ENCODE results near the gene GTF2F2.

The GTF2F2 gene

GRCh38 chr13:45122941-45123340 is 2.6 kb downstream of the GTF2F2 start:
- DNase-seq = no peak

DNA sequence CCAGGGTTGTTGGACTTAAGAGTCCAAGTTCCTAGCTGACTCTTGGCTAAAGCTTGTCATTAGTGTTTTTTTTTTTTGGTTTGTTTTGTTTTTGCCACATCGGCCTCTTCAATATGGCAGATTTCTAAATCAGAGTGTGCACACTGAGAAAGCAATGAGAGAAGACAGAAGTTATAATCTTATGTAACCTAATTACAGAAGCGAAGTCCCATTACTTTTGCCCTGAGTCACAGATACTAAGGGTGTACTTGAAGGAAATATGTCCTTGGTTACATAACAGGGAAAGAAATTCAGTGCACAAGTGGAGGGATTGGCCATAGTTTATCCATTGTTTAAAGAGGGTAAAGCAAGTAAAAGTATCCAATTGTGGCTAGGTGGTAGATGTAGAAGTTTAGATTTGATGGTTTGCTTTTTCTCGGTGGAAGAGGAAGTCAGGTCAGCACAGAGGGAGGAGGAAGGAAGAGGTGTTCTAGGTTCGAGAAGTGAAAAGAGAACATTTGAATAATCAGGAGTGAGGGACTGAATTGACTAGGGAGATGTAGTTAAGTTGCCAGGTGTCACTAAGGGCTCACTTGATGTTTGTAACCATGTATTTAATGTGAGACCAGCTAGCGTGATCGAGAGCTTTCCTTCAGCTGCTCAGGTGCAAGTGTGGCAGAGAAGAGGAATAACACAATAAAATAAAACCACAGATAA is 12.2 kb downstream of the GTF2F2 start:
- no peak for DNase-seq

DNA sequence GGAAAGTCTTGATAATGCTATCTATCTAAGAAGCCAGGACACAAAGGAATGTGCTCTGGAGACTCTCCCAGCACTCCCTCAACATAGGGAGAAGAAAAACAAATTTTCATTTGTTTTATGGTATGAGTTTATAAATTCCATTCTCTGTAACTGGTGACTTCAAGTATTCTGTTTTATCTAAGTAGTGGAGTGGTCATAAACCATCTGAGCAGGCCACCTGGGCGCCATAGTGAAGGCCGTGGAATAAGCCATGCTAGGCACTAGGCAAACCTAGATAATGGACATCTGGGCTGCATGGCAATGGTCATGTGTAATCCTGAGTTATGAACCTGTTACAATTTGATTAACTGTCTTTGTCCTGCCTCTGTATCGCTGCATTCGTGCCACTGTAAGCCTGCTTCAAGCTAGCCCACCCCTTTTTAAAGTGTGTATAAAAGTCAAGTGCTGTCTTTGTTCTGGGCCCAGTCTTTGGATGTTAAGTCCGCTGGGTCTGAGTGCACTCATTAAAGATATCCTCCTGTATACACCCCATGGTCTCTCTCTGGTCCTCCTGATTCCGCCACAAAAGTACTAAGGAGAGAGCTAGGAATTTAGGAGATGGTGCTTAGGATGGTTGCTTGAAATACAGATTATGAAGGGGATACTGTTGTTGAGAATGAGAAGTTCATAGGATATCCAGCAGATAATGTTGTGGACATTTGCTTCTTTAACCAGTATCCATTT is 13.2 kb downstream of the GTF2F2 start:
- no peak for DNase-seq

GRCh38 chr13:45136741-45137504 is 16.6 kb downstream of the GTF2F2 start:
- DNase-seq = no peak

DNA sequence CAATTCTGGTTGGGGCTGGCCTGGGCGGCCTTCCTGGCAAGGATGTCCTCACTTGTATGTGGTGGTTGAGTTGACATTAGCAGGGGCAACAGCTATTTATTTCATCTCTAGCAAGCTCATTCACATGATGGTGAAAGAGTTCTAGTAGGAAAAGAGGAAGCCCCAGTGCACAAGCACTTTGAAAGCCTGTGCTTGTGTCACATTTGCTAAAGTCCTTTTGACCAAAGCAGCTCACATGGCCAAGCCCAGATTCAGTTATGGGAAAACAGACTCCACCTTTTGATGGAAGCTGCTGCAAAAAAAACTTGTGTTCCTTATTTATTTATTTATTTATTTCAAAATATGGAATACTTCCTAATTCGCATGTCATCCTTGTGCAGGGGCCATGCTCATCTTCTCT is 17.2 kb downstream of the GTF2F2 start:
- no peak for DNase-seq

GRCh38 chr13:45138282-45138681 is 18.0 kb downstream of the GTF2F2 start:
- DNase-seq = no peak

- no peak for DNase-seq
Observed at GRCh38 chr13:45141369-45141768, 21.1 kb downstream of the GTF2F2 start.

- DNase-seq = peak in 1 of 2 donors; percentile 37
Observed at GRCh38 chr13:45142440-45143345, 22.4 kb downstream of the GTF2F2 start.

DNA sequence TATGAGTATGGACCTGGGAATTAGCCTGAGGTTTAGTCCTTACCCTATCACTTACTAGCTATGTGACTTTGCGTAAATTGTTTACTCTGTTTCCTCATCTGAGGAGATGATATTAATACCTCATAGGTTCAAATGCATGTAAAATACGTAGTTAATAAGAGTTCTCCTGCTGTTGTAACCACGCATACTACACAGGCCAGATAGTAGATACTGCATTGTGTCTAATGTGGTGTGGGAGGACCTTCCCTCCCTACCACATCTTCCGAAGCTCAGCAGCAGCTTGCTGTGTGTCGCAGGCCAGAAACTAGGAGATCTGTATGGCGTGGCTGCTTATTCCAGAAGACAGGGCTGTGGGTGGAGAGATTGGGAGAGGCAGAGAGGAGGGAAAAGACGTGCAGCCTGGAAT is 23.0 kb downstream of the GTF2F2 start:
- peak in 1 of 2 donors; percentile 17 for DNase-seq

DNA sequence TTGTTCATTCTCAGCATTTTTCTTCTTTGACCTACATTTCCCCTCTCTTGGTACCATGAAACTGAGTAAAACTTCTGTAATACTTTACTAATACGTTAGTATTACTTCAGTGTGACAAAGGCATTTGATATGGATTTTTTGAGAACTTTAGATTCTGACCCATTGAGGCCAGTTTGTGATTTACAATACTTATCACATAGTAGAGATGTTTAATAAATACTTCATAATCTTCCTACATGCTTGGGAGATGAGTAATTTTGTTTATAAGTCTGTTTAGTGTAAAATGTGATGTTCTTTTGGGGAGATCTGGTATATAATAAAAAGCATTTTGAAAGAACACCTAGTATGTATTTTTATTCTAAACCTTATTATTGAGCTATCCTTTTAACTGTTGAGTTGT is 29.7 kb downstream of the GTF2F2 start:
- DNase-seq = no peak

GRCh38 chr13:45156565-45157361 is 36.5 kb downstream of the GTF2F2 start:
- no peak for DNase-seq

- no peak for DNase-seq
Observed at GRCh38 chr13:45162194-45162593, 41.9 kb downstream of the GTF2F2 start.

DNA sequence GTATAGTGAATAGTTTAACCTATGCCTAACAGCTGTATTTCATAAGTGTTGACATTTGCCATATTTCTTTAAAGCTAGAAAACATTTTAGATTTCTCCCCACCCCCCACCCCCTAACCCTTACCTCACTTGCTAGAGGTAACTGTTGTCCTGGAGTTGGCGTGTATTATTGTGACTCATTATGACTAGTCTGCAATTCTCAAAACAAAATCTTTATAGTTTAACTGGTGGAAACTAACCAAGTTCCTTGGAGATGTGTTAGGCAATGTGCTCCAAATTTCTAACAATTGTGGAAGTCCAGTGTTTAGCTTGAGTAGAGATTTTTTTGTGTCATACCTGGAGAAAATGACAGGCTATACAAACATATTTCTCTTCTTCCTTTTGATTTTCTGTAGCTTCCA is 42.5 kb downstream of the GTF2F2 start:
- no peak for DNase-seq

DNA sequence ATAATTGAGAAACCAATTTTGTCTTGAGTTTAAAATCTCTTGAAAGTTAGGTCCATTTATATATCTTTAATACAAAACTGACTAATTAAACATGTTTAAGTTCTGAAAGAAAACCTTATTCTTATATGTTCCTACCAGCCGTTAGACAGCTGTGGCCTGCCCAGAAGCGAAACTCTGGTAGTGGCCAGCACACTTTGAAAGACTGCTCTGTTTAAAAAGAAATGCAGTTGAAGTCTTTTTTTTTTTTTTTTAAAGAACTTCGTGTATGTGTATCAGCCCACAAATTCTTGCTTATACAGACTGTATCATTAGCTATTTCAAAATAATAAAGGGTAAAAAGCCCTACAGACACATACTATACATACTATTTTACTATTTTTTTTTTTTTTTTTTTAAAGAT is 46.5 kb downstream of the GTF2F2 start:
- DNase-seq = no peak

DNA sequence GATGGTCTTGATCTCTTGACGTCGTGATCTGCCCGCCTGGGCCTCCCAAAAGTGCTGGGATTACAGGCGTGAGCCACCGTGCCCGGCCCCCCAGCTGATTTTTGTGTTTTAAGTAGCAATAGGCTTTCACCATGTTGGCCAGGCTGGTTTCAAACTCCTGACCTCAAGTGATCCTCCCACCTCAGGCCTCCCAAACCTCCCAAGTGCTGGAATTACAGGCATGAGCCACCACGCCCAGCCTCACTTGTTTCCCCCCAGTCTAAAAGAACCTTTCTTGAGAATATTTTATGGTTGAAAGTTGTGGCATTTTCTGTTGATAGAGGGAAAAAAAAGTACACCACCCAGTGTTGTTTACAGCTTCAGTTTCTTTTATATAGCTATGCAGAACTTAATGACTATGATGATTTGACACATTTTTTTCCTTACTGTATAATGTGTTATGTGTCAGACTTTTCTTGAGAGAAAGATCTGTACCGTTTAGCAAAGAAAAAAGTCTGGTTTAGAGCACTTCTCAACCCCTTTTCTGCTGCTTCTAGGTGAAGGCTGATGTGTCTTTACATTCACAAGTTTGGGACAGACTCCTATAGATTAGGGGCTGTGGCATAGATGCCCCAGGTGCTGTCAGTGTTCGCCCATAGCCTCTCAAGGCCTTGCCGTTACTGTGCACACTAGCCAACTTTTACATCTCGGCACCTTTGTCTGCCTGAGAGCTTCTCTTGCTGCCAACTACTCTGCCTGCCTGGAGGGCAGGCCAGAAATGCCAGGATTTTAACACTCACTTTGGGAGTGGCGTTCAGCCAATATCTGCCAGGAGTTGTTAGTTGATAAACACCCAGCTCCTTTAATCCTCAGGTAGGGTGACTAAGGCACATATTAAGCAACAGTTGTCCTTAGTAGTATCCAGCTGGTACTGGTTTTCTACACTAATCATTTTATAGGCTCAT is 47.6 kb downstream of the GTF2F2 start:
- no peak for DNase-seq

GRCh38 chr13:45168555-45168930 is 48.2 kb downstream of the GTF2F2 start:
- DNase-seq = no peak

GRCh38 chr13:45174478-45174877 is 54.2 kb downstream of the GTF2F2 start:
- no peak for DNase-seq

DNA sequence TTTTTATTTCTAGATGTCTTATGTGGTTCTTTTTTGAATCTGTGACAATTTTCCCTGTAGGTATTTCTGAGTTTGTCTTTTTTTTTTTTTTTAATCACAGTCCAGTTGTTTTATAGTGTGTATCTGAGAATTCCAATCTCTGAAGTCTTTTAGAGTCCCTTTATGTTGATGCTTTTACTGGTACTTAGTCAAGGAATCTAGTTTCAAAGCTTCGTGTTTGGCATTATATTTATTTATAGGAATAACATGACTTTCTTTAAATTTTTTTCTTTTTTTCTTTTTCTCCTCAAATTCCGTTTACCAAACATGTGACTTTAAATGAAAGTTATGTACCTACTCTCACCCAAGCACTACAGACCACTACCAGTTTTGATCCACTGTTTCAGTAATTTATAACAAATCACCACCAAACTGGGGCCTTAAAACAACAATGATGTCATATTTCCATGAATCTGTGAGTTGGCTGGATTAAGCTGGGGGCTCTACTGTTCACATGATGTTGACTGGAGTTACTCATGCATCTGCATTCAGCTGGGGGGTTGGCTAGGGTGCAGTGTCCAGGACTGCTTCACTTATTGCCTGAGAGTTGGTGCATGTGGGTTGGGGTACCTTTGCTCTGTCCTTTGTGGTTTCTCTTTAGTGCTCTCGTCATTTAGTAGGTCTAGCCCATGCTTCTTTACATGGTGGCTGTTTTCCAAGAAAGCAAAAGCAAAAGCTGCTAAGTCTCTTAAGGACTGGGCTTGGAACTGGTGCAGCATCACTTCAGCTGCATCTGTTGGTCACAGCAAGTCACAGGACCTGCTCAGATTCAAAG is 58.2 kb downstream of the GTF2F2 start:
- no peak for DNase-seq

- no peak for DNase-seq
Observed at GRCh38 chr13:45179428-45179827, 59.1 kb downstream of the GTF2F2 start.

DNA sequence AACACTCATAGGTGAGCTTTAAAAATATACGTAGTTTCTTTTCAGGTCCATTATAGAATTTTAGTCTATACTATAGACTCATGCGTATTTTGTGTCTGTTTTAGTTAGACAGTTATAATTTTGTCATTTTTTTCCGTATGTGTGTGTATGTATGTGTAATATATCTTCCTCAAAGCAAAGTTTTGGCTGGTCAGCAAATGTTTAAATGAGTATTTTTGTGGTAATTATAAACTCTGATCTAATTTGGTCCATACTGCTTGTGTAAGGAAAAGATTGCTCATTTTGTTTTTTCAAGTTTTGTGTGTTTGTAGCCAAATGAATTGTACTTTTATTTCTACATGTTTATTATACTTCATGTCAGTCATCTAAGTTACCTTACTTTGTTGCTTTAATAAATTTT is 60.0 kb downstream of the GTF2F2 start:
- no peak for DNase-seq

Data from hippocampal formation (tissue), 2 donors.